ENCODE measurements around the gene CDH26. TPM values are rescaled to one million over a fixed set of nuclear protein-coding genes. Genes with fewer than 3 reads are reported as not detected.

The CDH26 gene
- total and polyA plus RNA-seq, 12 donors, result 0.27 to 2.9 (median 0.84) TPM; not detected in 1

DNA sequence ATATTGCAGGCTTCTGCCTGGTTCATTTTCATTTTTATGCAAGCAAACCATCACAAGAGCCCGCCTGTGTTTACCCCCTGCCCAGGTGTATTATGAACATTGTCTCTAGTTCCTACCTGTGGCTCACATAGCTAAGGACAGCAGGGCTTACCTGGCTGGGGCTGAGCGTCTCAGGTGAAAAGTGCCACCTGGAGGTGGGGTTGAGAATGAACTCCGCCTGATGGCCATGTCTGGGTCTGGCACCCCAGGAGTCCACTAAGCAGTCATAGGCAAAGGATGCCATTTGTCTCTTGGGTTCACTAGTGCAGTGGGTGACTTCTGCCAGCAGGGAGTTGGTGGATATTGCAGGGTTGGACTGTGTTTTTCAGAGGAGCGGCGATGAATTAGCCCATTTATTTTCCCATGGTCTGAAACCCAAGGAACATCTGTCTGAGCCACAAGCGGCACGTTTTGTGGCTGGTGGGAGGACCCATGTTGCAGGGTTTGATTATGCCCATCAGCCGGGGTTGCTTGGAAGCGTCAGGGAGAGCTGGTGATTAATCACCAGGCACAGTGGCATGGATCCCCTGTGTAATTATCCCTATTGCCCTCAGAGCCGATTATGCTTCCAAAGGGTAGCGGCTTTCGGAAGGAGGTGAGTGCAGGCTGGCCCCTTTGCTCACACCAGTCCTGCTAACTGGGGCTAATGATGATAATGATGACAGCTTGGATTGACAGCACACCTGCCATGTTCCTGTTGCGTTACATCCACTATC is 92.1 kb downstream of the CDH26 start:
- Histone ChIP-seq H3K27me3 (no peaks in the 10 kb centered on the region), H3K27ac (no peak overlapping the region), H3K4me1 (replicated peaks in 1 of 2) (no peaks in the 10 kb centered on the region), H3K4me3 (no peak overlapping the region), H3K36me3 (replicated peaks in 1 of 2) (no peaks in the 10 kb centered on the region), H3K9me3 (replicated peaks in 1 of 3) (no peaks in the 10 kb centered on the region)
- intact Hi-C loops (cut with DNase I), result no loop called here
- DNase-seq, result peak in 1 of 7 donors; percentile 42
- TF ChIP-seq, protein P1, sequence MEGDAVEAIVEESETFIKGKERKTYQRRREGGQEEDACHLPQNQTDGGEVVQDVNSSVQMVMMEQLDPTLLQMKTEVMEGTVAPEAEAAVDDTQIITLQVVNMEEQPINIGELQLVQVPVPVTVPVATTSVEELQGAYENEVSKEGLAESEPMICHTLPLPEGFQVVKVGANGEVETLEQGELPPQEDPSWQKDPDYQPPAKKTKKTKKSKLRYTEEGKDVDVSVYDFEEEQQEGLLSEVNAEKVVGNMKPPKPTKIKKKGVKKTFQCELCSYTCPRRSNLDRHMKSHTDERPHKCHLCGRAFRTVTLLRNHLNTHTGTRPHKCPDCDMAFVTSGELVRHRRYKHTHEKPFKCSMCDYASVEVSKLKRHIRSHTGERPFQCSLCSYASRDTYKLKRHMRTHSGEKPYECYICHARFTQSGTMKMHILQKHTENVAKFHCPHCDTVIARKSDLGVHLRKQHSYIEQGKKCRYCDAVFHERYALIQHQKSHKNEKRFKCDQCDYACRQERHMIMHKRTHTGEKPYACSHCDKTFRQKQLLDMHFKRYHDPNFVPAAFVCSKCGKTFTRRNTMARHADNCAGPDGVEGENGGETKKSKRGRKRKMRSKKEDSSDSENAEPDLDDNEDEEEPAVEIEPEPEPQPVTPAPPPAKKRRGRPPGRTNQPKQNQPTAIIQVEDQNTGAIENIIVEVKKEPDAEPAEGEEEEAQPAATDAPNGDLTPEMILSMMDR (IDR thresholded peaks at IDR 0.05), result peak in 1 of 6 experiments; percentile 6
- no peak for TF ChIP-seq POLR2A (IDR thresholded peaks at IDR 0.05)
- WGBS, 4 donors, result 69 to 70% (median 69%) methylated on average over 9 to 13 of the region's 13 CpGs

DNA sequence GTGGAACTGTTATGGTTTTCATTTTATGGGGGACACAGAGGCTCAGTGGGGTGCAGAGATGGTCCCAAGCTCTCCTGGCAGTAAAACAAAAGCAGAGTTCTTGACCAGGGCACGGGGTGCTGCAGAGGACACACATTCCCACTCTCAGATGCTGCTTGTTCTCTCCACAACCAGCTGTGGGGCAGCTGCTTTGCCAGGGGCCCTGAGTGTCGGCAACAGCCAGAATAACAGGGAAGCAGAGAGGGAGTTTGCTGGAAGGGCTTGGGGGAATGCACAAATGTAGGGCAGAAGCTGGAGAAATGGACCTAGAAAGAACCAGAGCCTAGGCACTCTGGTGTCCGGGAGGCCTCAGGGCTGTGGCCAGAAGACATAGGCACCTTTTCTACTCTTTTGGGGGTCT is 93.7 kb downstream of the CDH26 start:
- Histone ChIP-seq H3K27me3 (no peaks in the 10 kb centered on the region), H3K4me3 (no peak overlapping the region), H3K27ac (no peak overlapping the region), H3K4me1 (replicated peaks in 1 of 2) (no peaks in the 10 kb centered on the region), H3K36me3 (replicated peaks in 1 of 2) (no peaks in the 10 kb centered on the region), H3K9me3 (replicated peaks in 1 of 3) (no peaks in the 10 kb centered on the region)
- DNase-seq, result peak in 1 of 7 donors; percentile 23
- no peak for TF ChIP-seq POLR2A (IDR thresholded peaks at IDR 0.05)
- TF ChIP-seq, protein P1 (IDR thresholded peaks at IDR 0.05), result no peak
- intact Hi-C loops (cut with DNase I), result no loop called here
- WGBS, 4 donors, result 78 to 84% (median 81%) methylated on average over 3 of the region's 3 CpGs

DNA sequence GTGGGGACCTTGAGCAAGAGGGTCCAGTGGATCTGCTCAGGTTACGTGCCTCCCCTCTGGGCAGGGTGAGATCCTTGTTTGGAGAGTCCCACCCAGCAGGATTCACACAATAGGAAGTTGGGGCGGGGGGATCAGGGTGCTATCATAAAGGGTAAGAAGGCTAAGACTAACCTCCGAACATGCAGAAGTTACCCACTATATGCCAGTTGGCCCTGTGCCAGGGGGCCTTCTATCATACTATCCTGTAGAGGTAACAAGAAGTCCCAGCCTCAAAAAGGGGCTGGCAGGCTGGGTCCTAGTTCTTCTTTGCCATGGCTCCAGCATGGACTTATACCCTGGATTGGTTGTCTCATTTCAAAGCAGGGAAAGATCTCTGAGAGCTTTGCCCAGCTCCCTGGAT is 94.1 kb downstream of the CDH26 start:
- Histone ChIP-seq H3K4me3 (no peak overlapping the region), H3K27ac (no peak overlapping the region), H3K27me3 (no peaks in the 10 kb centered on the region), H3K36me3 (replicated peaks in 1 of 2) (no peaks in the 10 kb centered on the region), H3K9me3 (replicated peaks in 1 of 3) (no peaks in the 10 kb centered on the region), H3K4me1 (replicated peaks in 1 of 2) (no peaks in the 10 kb centered on the region)
- intact Hi-C loops (cut with DNase I), result no loop called here
- peak in 1 of 7 donors; percentile 56 for DNase-seq
- TF ChIP-seq, protein P1 (IDR thresholded peaks at IDR 0.05), result no peak
- no peak for TF ChIP-seq POLR2A (IDR thresholded peaks at IDR 0.05)
- 60 to 77% (median 69%) methylated on average over 2 to 3 of the region's 3 CpGs for WGBS, 4 donors

DNA sequence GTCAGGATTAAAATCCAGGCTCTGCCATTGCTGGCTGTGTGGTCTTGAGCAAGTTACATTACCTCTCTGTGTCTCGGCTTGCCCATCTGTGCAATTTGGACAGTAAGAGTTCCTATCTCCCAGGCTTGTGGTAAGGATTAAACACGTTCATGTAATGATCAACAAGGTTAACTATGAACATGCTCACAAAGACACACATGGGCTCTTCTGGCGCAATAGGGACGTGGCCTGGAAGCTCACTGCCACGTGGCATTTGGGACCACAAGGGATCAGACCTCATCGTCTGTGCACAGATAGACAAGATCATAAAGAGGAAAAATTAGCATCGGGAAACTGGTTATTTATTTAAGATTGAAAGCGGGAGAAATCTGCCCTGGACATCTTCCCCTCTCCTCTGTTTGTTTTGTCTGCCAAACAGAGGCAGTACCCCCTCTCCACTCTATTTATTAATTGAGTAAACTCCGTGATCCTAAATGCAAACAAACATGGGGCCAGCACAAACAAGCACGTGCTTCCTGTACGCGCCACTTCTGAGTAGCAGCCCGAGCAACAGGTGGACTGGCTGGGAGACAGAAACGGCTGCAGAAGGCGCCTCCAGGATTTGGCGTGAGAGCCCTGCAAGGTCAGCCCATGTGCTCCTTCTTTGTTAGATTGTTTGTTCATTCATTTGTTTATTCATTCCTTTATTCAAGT is 95.0 kb downstream of the CDH26 start:
- Histone ChIP-seq H3K4me1 (replicated peaks in 1 of 2) (peaks cover 0 to 2% of the 10 kb centered on the region in 2 donors), H3K4me3 (no peak overlapping the region), H3K36me3 (replicated peaks in 1 of 2) (no peaks in the 10 kb centered on the region), H3K9me3 (replicated peaks in 1 of 3) (no peaks in the 10 kb centered on the region), H3K27ac (no peak overlapping the region), H3K27me3 (no peaks in the 10 kb centered on the region)
- TF ChIP-seq, protein P1 (IDR thresholded peaks at IDR 0.05), result no peak
- no peak for TF ChIP-seq POLR2A (IDR thresholded peaks at IDR 0.05)
- 53 to 64% (median 59%) methylated on average over 16 of the region's 16 CpGs for WGBS, 4 donors
- intact Hi-C loops (cut with DNase I), result no loop called here
- peak in 1 of 7 donors; percentile 25 for DNase-seq
